H9 (cell line): ENCODE results near the gene UBE2B. TPM values are rescaled to one million over a fixed set of nuclear protein-coding genes. Genes with fewer than 3 reads are reported as not detected.
"Not testable (repeated sequence)": the region's sequence is repeated elsewhere in the genome, so short reads cannot be mapped to it uniquely, and the experiment has no call there.

ENCODE experiments used
- DNase-seq: peaks from one replicate; pipeline ENCODE4 v3.0.0-alpha.2; 2017
- H2AFZ ChIP-seq: one replicate; pipeline ENCODE4 v1.6.1; 2013; ENCODE audit warnings: mild to moderate bottlenecking, low read length, control low read depth, moderate library complexity
- H2AK5ac ChIP-seq: 2 replicates; pipeline ENCODE4 v1.6.1; 2013; ENCODE audit warnings: low read length, control low read depth, mixed read lengths; ENCODE audit not compliant: insufficient read length
- H2BK120ac ChIP-seq: one replicate; pipeline ENCODE4 v1.6.1; 2013; ENCODE audit warnings: low read depth, mild to moderate bottlenecking, low read length, control low read depth, inconsistent platforms; ENCODE audit not compliant: poor library complexity, severe bottlenecking
- H2BK12ac ChIP-seq: 2 replicates; pipeline ENCODE4 v1.6.1; 2013; ENCODE audit warnings: low read length, control low read depth, mixed read lengths, low read depth; ENCODE audit not compliant: insufficient read length
- H2BK15ac ChIP-seq: 2 replicates; pipeline ENCODE4 v1.6.1; 2013; ENCODE audit warnings: low read depth, low read length, control low read depth
- H2BK20ac ChIP-seq: one replicate; pipeline ENCODE4 v1.6.1; 2013; ENCODE audit warnings: low read depth, mild to moderate bottlenecking, low read length, control low read depth, inconsistent platforms; ENCODE audit not compliant: poor library complexity, severe bottlenecking
- H2BK5ac ChIP-seq: 2 replicates; pipeline ENCODE4 v1.6.1; 2013; ENCODE audit warnings: low read length, control low read depth, mixed read lengths; ENCODE audit not compliant: insufficient read length
- H3K14ac ChIP-seq: 2 replicates; pipeline ENCODE4 v1.6.1; 2013; ENCODE audit warnings: low read length, control low read depth; ENCODE audit not compliant: insufficient read depth
- H3K18ac ChIP-seq: 2 replicates; pipeline ENCODE4 v1.6.1; 2013; ENCODE audit warnings: low read depth, mild to moderate bottlenecking, mixed read lengths, low read length, control low read depth; ENCODE audit not compliant: insufficient read length
- H3K23ac ChIP-seq: 2 replicates; pipeline ENCODE4 v1.6.1; 2013; ENCODE audit warnings: low read length, control low read depth, mixed read lengths, low read depth; ENCODE audit not compliant: insufficient read length
- H3K23me2 ChIP-seq: 2 replicates; pipeline ENCODE4 v1.6.1; 2013; ENCODE audit warnings: low read depth, mild to moderate bottlenecking, mixed read lengths, low read length, control low read depth; ENCODE audit not compliant: insufficient read length, poor library complexity, severe bottlenecking
- H3K27ac ChIP-seq: 2 replicates; pipeline ENCODE4 v1.5.1; 2013; ENCODE audit warnings: low read length, control low read depth, mixed read lengths, low read depth; ENCODE audit not compliant: insufficient read length
- H3K27me3 ChIP-seq: 2 replicates; pipeline ENCODE4 v1.6.1; 2013; ENCODE audit warnings: low read length, control low read depth, inconsistent platforms; ENCODE audit not compliant: insufficient read depth
- H3K4ac ChIP-seq: 2 replicates; pipeline ENCODE4 v1.6.1; 2013; ENCODE audit warnings: low read depth, mild to moderate bottlenecking, control low read depth, inconsistent platforms, low read length, moderate library complexity
- H3K4me1 ChIP-seq: 2 replicates; pipeline ENCODE4 v1.6.1; 2013; ENCODE audit warnings: low read length, control low read depth, inconsistent platforms; ENCODE audit not compliant: insufficient read depth
- H3K4me2 ChIP-seq: 2 replicates; pipeline ENCODE4 v1.6.1; 2013; ENCODE audit warnings: low read length, control low read depth, mixed read lengths; ENCODE audit not compliant: insufficient read length, insufficient read depth
- H3K56ac ChIP-seq: 2 replicates; pipeline ENCODE4 v1.6.1; 2013; ENCODE audit warnings: low read depth, mild to moderate bottlenecking, mixed read lengths, low read length, control low read depth; ENCODE audit not compliant: insufficient read length
- H3K79me1 ChIP-seq: 2 replicates; pipeline ENCODE4 v1.6.1; 2013; ENCODE audit warnings: low read depth, mild to moderate bottlenecking, moderate library complexity, low read length, control low read depth, inconsistent platforms; ENCODE audit not compliant: insufficient read depth, poor library complexity, severe bottlenecking
- H3K79me2 ChIP-seq: 2 replicates; pipeline ENCODE4 v1.6.1; 2013; ENCODE audit warnings: low read length, control low read depth, inconsistent platforms; ENCODE audit not compliant: insufficient read depth
- H3K9ac ChIP-seq: 2 replicates; pipeline ENCODE4 v1.6.1; 2013; ENCODE audit warnings: low read length, control low read depth, mixed read lengths; ENCODE audit not compliant: insufficient read length; ENCODE audit errors: extremely low read depth
- H3K9me3 ChIP-seq: one replicate; pipeline ENCODE4 v1.6.1; 2013; ENCODE audit warnings: low read depth, low read length, inconsistent platforms; ENCODE audit not compliant: control insufficient read depth
- H3T11ph ChIP-seq: one replicate; pipeline ENCODE4 v1.6.1; 2013; ENCODE audit warnings: mild to moderate bottlenecking, low read length, control low read depth, inconsistent platforms
- H4K20me1 ChIP-seq: one replicate; pipeline ENCODE4 v1.6.1; 2013; ENCODE audit not compliant: control insufficient read depth, insufficient read length, insufficient read depth
- H4K5ac ChIP-seq: 2 replicates; pipeline ENCODE4 v1.6.1; 2013; ENCODE audit warnings: low read depth, mild to moderate bottlenecking, mixed read lengths, low read length, control low read depth; ENCODE audit not compliant: insufficient read length
- H4K8ac ChIP-seq: replicated peaks from 2 replicates; pipeline ENCODE4 v1.6.1; 2013; ENCODE audit warnings: low read length, control low read depth, mixed read lengths, low read depth; ENCODE audit not compliant: insufficient read length
- H4K91ac ChIP-seq: 2 replicates; pipeline ENCODE4 v1.6.1; 2013; ENCODE audit warnings: low read depth, mild to moderate bottlenecking, moderate library complexity, mixed read lengths, low read length, control low read depth; ENCODE audit not compliant: insufficient read length
- H3K27ac Mint-ChIP-seq, 3 experiments: 2 replicates in 2 of 3; 3 replicates in 1 of 3; pipeline ENCODE4 v1.8.0; 2020 to 2021; ENCODE audit warnings: mixed read lengths in 3 of 3, mild to moderate bottlenecking in 1 of 3, moderate library complexity in 1 of 3
- H3K27me3 Mint-ChIP-seq: 2 replicates; pipeline ENCODE4 v1.8.0; 2021; ENCODE audit warnings: low read depth, mild to moderate bottlenecking, moderate library complexity, mixed read lengths
- H3K36me3 Mint-ChIP-seq, 3 experiments: 2 replicates in 2 of 3; 3 replicates in 1 of 3; pipeline ENCODE4 v1.8.0; 2020 to 2021; ENCODE audit warnings: low read depth in 3 of 3, mixed read lengths in 3 of 3; ENCODE audit not compliant: insufficient read depth in 1 of 3
- H3K4me1 Mint-ChIP-seq, 2 experiments: 2 replicates each; pipeline ENCODE4 v1.8.0; 2020; ENCODE audit warnings: mixed read lengths in 2 of 2
- H3K4me3 Mint-ChIP-seq, 2 experiments: 2 replicates in 1 of 2; 3 replicates in 1 of 2; pipeline ENCODE4 v1.8.0; 2020 to 2021; ENCODE audit warnings: mild to moderate bottlenecking in 2 of 2, mixed read lengths in 2 of 2, moderate library complexity in 1 of 2
- H3K9me3 Mint-ChIP-seq, 2 experiments: 2 replicates in 1 of 2; 3 replicates in 1 of 2; pipeline ENCODE4 v1.8.0; 2020; ENCODE audit warnings: mild to moderate bottlenecking in 2 of 2, mixed read lengths in 2 of 2, moderate library complexity in 1 of 2
- WGBS: extraction: QIAGEN DNeasy Blood & Tissue Kit; methylation state at CpG from one replicate; pipeline ENCODE4 v1.1.7; 2013; ENCODE audit warnings: missing lambda C conversion rate, low lambda C conversion rate, mixed read lengths; ENCODE audit not compliant: insufficient read length; ENCODE audit errors: extremely low coverage; 5-methylcytosine and 5-hydroxymethylcytosine counted together
- total RNA-seq: library from RNA; stranded (reverse); gene quantifications from 2 replicates; pipeline ENCODE4 v1.2.1, GENCODE V29; 2021

UBE2B gene
- total RNA-seq, 1 experiment from 2014 or later, result 50.3 TPM

- not testable (repeated sequence) for H3K4me3 Mint-ChIP-seq, H2BK5ac ChIP-seq, H3T11ph ChIP-seq, H4K8ac ChIP-seq, H2AFZ ChIP-seq, H4K5ac ChIP-seq, H3K56ac ChIP-seq, H4K91ac ChIP-seq, H2BK12ac ChIP-seq, H4K20me1 ChIP-seq, DNase-seq, H3K4me2 ChIP-seq, H3K23ac ChIP-seq, H3K79me1 ChIP-seq, H2BK15ac ChIP-seq, H3K9me3 ChIP-seq, H3K27ac ChIP-seq, H3K23me2 ChIP-seq, H2BK20ac ChIP-seq, H3K4me1 ChIP-seq, H3K14ac ChIP-seq, H3K9ac ChIP-seq, H2BK120ac ChIP-seq, H2AK5ac ChIP-seq, H3K27me3 Mint-ChIP-seq, H3K18ac ChIP-seq, H3K4ac ChIP-seq, H3K79me2 ChIP-seq, H3K27me3 ChIP-seq
- Mint-ChIP-seq H3K4me1 (peaks cover 11% of the 10 kb centered on the region in 2 experiments), H3K27ac (peak overlapping the region in 1 of 3 experiments; percentile 17; a peak in 1 of 7 replicates), H3K9me3 (peaks cover 2 to 14% of the 10 kb centered on the region in 2 experiments; a peak in 1 of 5 replicates), H3K36me3 (peaks cover 2 to 11% (median 2%) of the 10 kb centered on the region in 3 experiments; a peak in 3 of 7 replicates)
- no CpG with 5 or more reads among the region's 3 CpGs for WGBS
Measured at GRCh38 chr5:134343500-134343899, 27.9 kb upstream of the UBE2B start.

GRCh38 chr5:134345476-134345875 lies 25.9 kb upstream of the UBE2B start:
- H3K27me3 Mint-ChIP-seq, H3T11ph ChIP-seq, H3K79me1 ChIP-seq, H3K9ac ChIP-seq, H3K4me2 ChIP-seq, H3K79me2 ChIP-seq, H3K4ac ChIP-seq, H2BK12ac ChIP-seq, H3K23ac ChIP-seq, H3K4me1 ChIP-seq, H3K56ac ChIP-seq, H3K14ac ChIP-seq, H3K9me3 Mint-ChIP-seq, H3K36me3 Mint-ChIP-seq, H4K5ac ChIP-seq, H4K20me1 ChIP-seq, H2BK5ac ChIP-seq, H2AFZ ChIP-seq, H2BK15ac ChIP-seq, H2BK20ac ChIP-seq, H3K9me3 ChIP-seq, H2AK5ac ChIP-seq, H2BK120ac ChIP-seq, H3K23me2 ChIP-seq, H3K27me3 ChIP-seq, H4K91ac ChIP-seq, H4K8ac ChIP-seq: not testable (repeated sequence)
- peak overlapping the region; percentile 62 for H3K18ac ChIP-seq
- DNase-seq, result peak; percentile 80
- no CpG with 5 or more reads among the region's 3 CpGs for WGBS
- Mint-ChIP-seq H3K4me3 (peak overlapping the region in 1 of 2 experiments; percentile 43; a peak in 2 of 5 replicates), H3K4me1 (peaks cover 11% of the 10 kb centered on the region in 2 experiments), H3K27ac (peak overlapping the region in 2 of 3 experiments; percentile 8 to 19; a peak in 5 of 7 replicates)
- H3K27ac ChIP-seq, result peak overlapping the region; percentile 47
